Fibroblast of mammary gland (primary cell): Measurements from ENCODE around the gene TXNIP.

Experiments
- DNase-seq: peaks from one replicate; pipeline ENCODE4 v3.0.0-alpha.2; 2010; ENCODE audit warnings: low read depth
- H3K4me3 ChIP-seq: 2 replicates; pipeline ENCODE4 v1.5.1; 2011; ENCODE audit warnings: low read depth, mild to moderate bottlenecking, low read length, moderate library complexity; ENCODE audit not compliant: control insufficient read depth
- CTCF ChIP-seq: conservative IDR thresholded peaks from 2 replicates; pipeline ENCODE4 v1.5.1; 2011; ENCODE audit warnings: low read depth, low read length, inconsistent platforms; ENCODE audit not compliant: control insufficient read depth, insufficient read depth

The TXNIP gene

GRCh38 chr1:145985129-145985501, 11.3 kb downstream of the TXNIP start:
- DNase-seq = no peak
- no peak for TF ChIP-seq CTCF
- no peak overlapping the region for H3K4me3 ChIP-seq

GRCh38 chr1:145983960-145984830, 12.2 kb downstream of the TXNIP start:
- no peak for TF ChIP-seq CTCF
- no peak for DNase-seq

GRCh38 chr1:145983206-145983675, 13.1 kb downstream of the TXNIP start:
- H3K4me3 ChIP-seq = no peak overlapping the region
- no peak for DNase-seq
- TF ChIP-seq CTCF = no peak

More at GRCh38 chr1:145983960-145984830, 12.2 kb downstream of the TXNIP start:
- H3K4me3 ChIP-seq = no peak overlapping the region

GRCh38 chr1:145982010-145982723, 14.2 kb downstream of the TXNIP start:
- no peak for TF ChIP-seq CTCF
- H3K4me3 ChIP-seq = no peak overlapping the region
- DNase-seq = no peak

GRCh38 chr1:145980457-145980994, 15.9 kb downstream of the TXNIP start:
- no peak overlapping the region for H3K4me3 ChIP-seq
- TF ChIP-seq CTCF = no peak
- no peak for DNase-seq

- TF ChIP-seq CTCF = no peak
- H3K4me3 ChIP-seq = no peak overlapping the region
- DNase-seq = no peak
Observed at GRCh38 chr1:145979746-145980456, 16.5 kb downstream of the TXNIP start.
